Caco-2 (cell line): ENCODE results near the gene ZNF747. TPM values are rescaled to one million over a fixed set of nuclear protein-coding genes. Genes with fewer than 3 reads are reported as not detected.

Experiments used
- BruUV-seq: library from RNA; stranded (reverse); fragments of 400-500 nt; replicated peaks from 2 replicates; lab custom pipeline; 2021; lab: Mats Ljungman, UMichigan
- CTCF ChIA-PET: fragments of 300-600 bp; sonication (Branson Sonifier 250); formaldehyde crosslinking; loops from one replicate; lab custom pipeline; 2022; ENCODE audit warnings: antibody characterized with exemption; lab: Charles Lee
- POLR2A ChIA-PET: fragments of 300-600 bp; sonication (Branson Sonifier 250); formaldehyde crosslinking; loops from one replicate; lab custom pipeline; 2022; ENCODE audit warnings: antibody characterized with exemption; lab: Charles Lee
- DNase-seq, 2 experiments: peaks; one replicate each; pipeline versions ENCODE4 v3.0.0 to v3.0.0-alpha.2; 2020 to 2022
- H3K27me3 ChIP-seq: replicated peaks from 2 replicates; pipeline ENCODE4 v1.6.0; 2011; ENCODE audit warnings: low read length; ENCODE audit not compliant: control insufficient read depth, insufficient read depth
- H3K36me3 ChIP-seq: 2 replicates; pipeline ENCODE4 v1.5.1; 2011; ENCODE audit warnings: low read length; ENCODE audit not compliant: control insufficient read depth, insufficient read depth
- H3K4me1 ChIP-seq: fragments of 250-450 bp; sonication (Bioruptor Pico); 2 replicates; pipeline ENCODE4 v1.5.1; 2020; ENCODE audit warnings: mild to moderate bottlenecking
- H3K4me3 ChIP-seq: 2 replicates; pipeline ENCODE4 v1.5.1; 2011; ENCODE audit warnings: low read depth, mild to moderate bottlenecking, control low read depth, low read length
- H3K9me3 ChIP-seq: fragments of 250-450 bp; sonication (Bioruptor Pico); 2 replicates; pipeline ENCODE4 v1.5.1; 2020; ENCODE audit warnings: mild to moderate bottlenecking, moderate library complexity
- H3K27ac Mint-ChIP-seq: one replicate; pipeline ENCODE4 v1.8.0; 2022; ENCODE audit warnings: mixed read lengths; ENCODE audit not compliant: unreplicated experiment
- H3K27me3 Mint-ChIP-seq: one replicate; pipeline ENCODE4 v1.8.0; 2022; ENCODE audit warnings: mixed read lengths; ENCODE audit not compliant: insufficient read depth, unreplicated experiment
- H3K36me3 Mint-ChIP-seq: one replicate; pipeline ENCODE4 v1.8.0; 2022; ENCODE audit warnings: mild to moderate bottlenecking, mixed read lengths; ENCODE audit not compliant: insufficient read depth, unreplicated experiment
- H3K4me1 Mint-ChIP-seq: one replicate; pipeline ENCODE4 v1.8.0; 2022; ENCODE audit warnings: low read depth, mixed read lengths; ENCODE audit not compliant: unreplicated experiment
- H3K4me3 Mint-ChIP-seq: one replicate; pipeline ENCODE4 v1.8.0; 2022; ENCODE audit warnings: mild to moderate bottlenecking, moderate library complexity, mixed read lengths; ENCODE audit not compliant: unreplicated experiment
- H3K9me3 Mint-ChIP-seq: one replicate; pipeline ENCODE4 v1.8.0; 2022; ENCODE audit warnings: mixed read lengths; ENCODE audit not compliant: unreplicated experiment
- CTCF ChIP-seq, 2 experiments: fragments of 200-600 bp in 1 of 2; IDR thresholded peaks; 1 replicate in 1 of 2; 2 replicates in 1 of 2; pipeline versions ENCODE4 v1.5.1 to v1.8.0; 2011 to 2022; ENCODE audit warnings: antibody characterized with exemption in 1 of 2, control low read depth in 1 of 2, inconsistent platforms in 1 of 2, low read depth in 1 of 2, low read length in 1 of 2, mild to moderate bottlenecking in 1 of 2, moderate library complexity in 1 of 2; ENCODE audit not compliant: insufficient read depth in 1 of 2, severe bottlenecking in 1 of 2, unreplicated experiment in 1 of 2
- intact Hi-C: fragments of 100-400 bp; cut with micrococcal nuclease; formaldehyde crosslinking; loops from one replicate; pipeline ENCODE4 v1.10.0; 2022; ENCODE audit not compliant: unreplicated experiment
- total RNA-seq: library from RNA; stranded (reverse); gene quantifications from 2 replicates; pipeline ENCODE4 v1.2.3, GENCODE V29; 2022

Gene ZNF747
- total RNA-seq, 1 experiment from 2014 or later: 8.1 TPM

GRCh38 chr16:30565984-30566383 is 31.3 kb upstream of the ZNF747 start:
- Histone ChIP-seq H3K4me3 (no peak overlapping the region), H3K4me1 (no peaks in the 10 kb centered on the region), H3K9me3 (no peaks in the 10 kb centered on the region), H3K27me3 (no peaks in the 10 kb centered on the region), H3K36me3 (no peaks in the 10 kb centered on the region)
- intact Hi-C loops: no loop called here
- Mint-ChIP-seq H3K27me3 (no peaks in the 10 kb centered on the region), H3K4me1 (no peaks in the 10 kb centered on the region), H3K36me3 (peaks cover 9% of the 10 kb centered on the region), H3K27ac (peak overlapping the region; percentile 30), H3K9me3 (no peaks in the 10 kb centered on the region), H3K4me3 (no peak overlapping the region)
- ChIA-PET POLR2A (interaction anchor here (0.6 kb wide), 1 partner anchor 12 kb away, joined by 3 read pairs; no protein-coding TSS in a partner anchor), CTCF (interaction anchor here (0.6 kb wide), 1 partner anchor 28 kb away, joined by 6 read pairs; no protein-coding TSS in a partner anchor)
- no peak for TF ChIP-seq CTCF (IDR thresholded peaks at IDR 0.05; ENCODE audit: insufficient read depth in 1 of 2, low read depth in 1 of 2, low read length in 1 of 2, severe bottlenecking in 1 of 2, unreplicated experiment in 1 of 2)
- no peak for DNase-seq
- BruUV-seq: no TSS peak

- ChIA-PET CTCF (interaction anchor here (0.6 kb wide), 1 partner anchor 29 kb away, joined by 6 read pairs; no protein-coding TSS in a partner anchor), POLR2A (no interaction called here)
- Histone ChIP-seq H3K4me1 (no peaks in the 10 kb centered on the region), H3K27me3 (no peaks in the 10 kb centered on the region), H3K4me3 (no peak overlapping the region), H3K9me3 (no peaks in the 10 kb centered on the region), H3K36me3 (no peaks in the 10 kb centered on the region)
- no peaks in the 10 kb centered on the region for H3K4me1 Mint-ChIP-seq
- no peak overlapping the region for H3K4me3 Mint-ChIP-seq
- H3K27me3 Mint-ChIP-seq: no peaks in the 10 kb centered on the region
- peaks cover 7% of the 10 kb centered on the region for H3K36me3 Mint-ChIP-seq
- H3K27ac Mint-ChIP-seq: no peak overlapping the region
- intact Hi-C loops: no loop called here
- TF ChIP-seq CTCF (IDR thresholded peaks at IDR 0.05; ENCODE audit: insufficient read depth in 1 of 2, low read depth in 1 of 2, low read length in 1 of 2, severe bottlenecking in 1 of 2, unreplicated experiment in 1 of 2): no peak
- H3K9me3 Mint-ChIP-seq: no peaks in the 10 kb centered on the region
- DNase-seq: no peak
- BruUV-seq: no TSS peak
Measured at GRCh38 chr16:30565526-30565925, 30.9 kb upstream of the ZNF747 start.

- H3K9me3 ChIP-seq: no peaks in the 10 kb centered on the region
- H3K36me3 ChIP-seq: no peaks in the 10 kb centered on the region
- Mint-ChIP-seq H3K27me3 (no peaks in the 10 kb centered on the region), H3K4me3 (no peak overlapping the region), H3K36me3 (peaks cover 7% of the 10 kb centered on the region), H3K27ac (no peak overlapping the region), H3K4me1 (no peaks in the 10 kb centered on the region), H3K9me3 (no peaks in the 10 kb centered on the region)
- BruUV-seq: no TSS peak
- intact Hi-C loops: no loop called here
- no peak overlapping the region for H3K4me3 ChIP-seq
- CTCF ChIA-PET: no interaction called here
- POLR2A ChIA-PET: interaction anchor here (0.6 kb wide), 1 partner anchor 29 kb away, joined by 3 read pairs; no protein-coding TSS in a partner anchor
- H3K4me1 ChIP-seq: peaks cover 5% of the 10 kb centered on the region; the same call in 1 of the 2 replicates
- no peaks in the 10 kb centered on the region for H3K27me3 ChIP-seq
- no peak for TF ChIP-seq CTCF (IDR thresholded peaks at IDR 0.05; ENCODE audit: insufficient read depth in 1 of 2, low read depth in 1 of 2, low read length in 1 of 2, severe bottlenecking in 1 of 2, unreplicated experiment in 1 of 2)
- DNase-seq: no peak
Measured at GRCh38 chr16:30562021-30562420, 27.4 kb upstream of the ZNF747 start.
